Neural cell (in vitro differentiated cells): ENCODE data around the gene LRWD1. TPM values are rescaled to one million over a fixed set of nuclear protein-coding genes. Genes with fewer than 3 reads are reported as not detected.

ENCODE experiments used
- H2AFZ ChIP-seq: fragments of 200-600, 300-800 bp; sonication (generic), shearing (Covaris generic); 2 replicates; pipeline ENCODE4 v1.6.0; 2014; ENCODE audit warnings: low read depth, mild to moderate bottlenecking, antibody characterized with exemption, low read length, moderate library complexity
- H3F3A ChIP-seq: fragments of 200-600 bp; shearing (Covaris generic); 2 replicates; pipeline ENCODE4 v1.6.1; 2016; ENCODE audit warnings: mild to moderate bottlenecking, moderate library complexity, mixed read lengths, antibody characterized with exemption, low read length; ENCODE audit not compliant: insufficient read depth, poor library complexity, severe bottlenecking
- H3K27ac ChIP-seq: fragments of 200-600, 300-800 bp; sonication (generic), shearing (Covaris generic); 2 replicates; pipeline ENCODE4 v1.5.1; 2014; ENCODE audit warnings: mild to moderate bottlenecking, low read length, moderate library complexity
- H3K27me3 ChIP-seq: fragments of 300-800, 200-600 bp; sonication (generic), shearing (Covaris generic); 2 replicates; pipeline ENCODE4 v1.6.0; 2014; ENCODE audit warnings: mild to moderate bottlenecking, low read depth, low read length, moderate library complexity; ENCODE audit not compliant: insufficient read depth
- H3K36me3 ChIP-seq: fragments of 300-800, 200-600 bp; sonication (generic), shearing (Covaris generic); 2 replicates; pipeline ENCODE4 v1.5.1; 2014; ENCODE audit warnings: mild to moderate bottlenecking, antibody characterized with exemption, low read length, moderate library complexity; ENCODE audit not compliant: insufficient read depth
- H3K4me2 ChIP-seq: fragments of 300-800, 200-600 bp; sonication (generic), shearing (Covaris generic); 2 replicates; pipeline ENCODE4 v1.6.0; 2014; ENCODE audit warnings: mild to moderate bottlenecking, low read length
- H3K4me3 ChIP-seq: fragments of 300-800, 200-600 bp; sonication (generic), shearing (Covaris generic); 2 replicates; pipeline ENCODE4 v1.5.1; 2014; ENCODE audit warnings: mild to moderate bottlenecking, low read length, moderate library complexity
- H3K79me2 ChIP-seq: fragments of 200-600 bp; shearing (Covaris generic); replicated peaks from 2 replicates; pipeline ENCODE4 v1.6.0; 2014; ENCODE audit warnings: mild to moderate bottlenecking, low read length, moderate library complexity; ENCODE audit not compliant: insufficient read depth
- H3K9ac ChIP-seq: fragments of 300-800, 200-600 bp; sonication (generic), shearing (Covaris generic); 2 replicates; pipeline ENCODE4 v1.6.1; 2016; ENCODE audit warnings: mild to moderate bottlenecking, low read length, mixed read lengths
- H3K9me2 ChIP-seq: fragments of 200-600 bp; shearing (Covaris generic); 2 replicates; pipeline ENCODE4 v1.6.1; 2016; ENCODE audit warnings: mild to moderate bottlenecking, low read length, mixed read lengths; ENCODE audit not compliant: insufficient read depth
- H3K9me3 ChIP-seq: fragments of 200-600, 300-800 bp; sonication (generic), shearing (Covaris generic); 2 replicates; pipeline ENCODE4 v1.6.1; 2016; ENCODE audit warnings: mild to moderate bottlenecking, mixed run types, low read length, moderate library complexity, mixed read lengths
- H4K20me1 ChIP-seq: fragments of 200-600 bp; shearing (Covaris generic); 2 replicates; pipeline ENCODE4 v1.6.1; 2016; ENCODE audit warnings: mild to moderate bottlenecking, mixed run types; ENCODE audit not compliant: insufficient read depth
- EP300 ChIP-seq: fragments of 450-650 bp; conservative IDR thresholded peaks from 2 replicates; pipeline ENCODE4 v1.6.1; 2014; ENCODE audit warnings: antibody characterized with exemption, mild to moderate bottlenecking, moderate library complexity; ENCODE audit not compliant: poor library complexity, severe bottlenecking
- EZH2 ChIP-seq: fragments of 200-600, 300-800 bp; shearing (Covaris generic), sonication (generic); IDR thresholded peaks from 2 replicates; pipeline ENCODE4 v1.6.1; 2014; ENCODE audit warnings: antibody characterized with exemption, low read length, borderline replicate concordance, mild to moderate bottlenecking; ENCODE audit not compliant: insufficient read depth, poor library complexity, severe bottlenecking
- MXI1 ChIP-seq: fragments of 450-650 bp; conservative IDR thresholded peaks from 2 replicates; pipeline ENCODE4 v1.6.1; 2014; ENCODE audit warnings: antibody characterized with exemption, mild to moderate bottlenecking; ENCODE audit not compliant: poor library complexity, severe bottlenecking
- POLR2AphosphoS5 ChIP-seq: IDR thresholded peaks from 2 replicates; pipeline ENCODE4 v1.6.1; 2012
- RAD21 ChIP-seq: fragments of 450-650 bp; conservative IDR thresholded peaks from 2 replicates; pipeline ENCODE4 v1.6.1; 2014; ENCODE audit warnings: antibody characterized with exemption, mild to moderate bottlenecking, moderate library complexity
- SMC3 ChIP-seq: fragments of 450-650 bp; conservative IDR thresholded peaks from 2 replicates; pipeline ENCODE4 v1.6.1; 2014; ENCODE audit warnings: antibody characterized with exemption, mild to moderate bottlenecking, moderate library complexity; ENCODE audit not compliant: poor library complexity
- TAF1 ChIP-seq: IDR thresholded peaks from 2 replicates; pipeline ENCODE4 v1.6.1; 2012; ENCODE audit warnings: low read depth
- polyA plus RNA-seq: library from polyadenylated mRNA; depleted of rRNA; stranded (reverse); fragments of >200 nt; gene quantifications from 2 replicates; pipeline ENCODE4 v1.2.3, GENCODE V29; 2014
- TF ChIP-seq, protein P1 (sequence below): fragments of 450-650 bp; IDR thresholded peaks from 2 replicates; pipeline ENCODE4 v1.5.1; 2014; ENCODE audit warnings: antibody characterized with exemption, mild to moderate bottlenecking, moderate library complexity; ENCODE audit not compliant: poor library complexity, severe bottlenecking
- TF ChIP-seq, protein P2 (sequence below): IDR thresholded peaks from 2 replicates; pipeline ENCODE4 v1.6.1; 2012; ENCODE audit warnings: borderline replicate concordance

LRWD1 gene
- polyA plus RNA-seq, 1 donor from 2014 or later = 85.5 TPM

DNA sequence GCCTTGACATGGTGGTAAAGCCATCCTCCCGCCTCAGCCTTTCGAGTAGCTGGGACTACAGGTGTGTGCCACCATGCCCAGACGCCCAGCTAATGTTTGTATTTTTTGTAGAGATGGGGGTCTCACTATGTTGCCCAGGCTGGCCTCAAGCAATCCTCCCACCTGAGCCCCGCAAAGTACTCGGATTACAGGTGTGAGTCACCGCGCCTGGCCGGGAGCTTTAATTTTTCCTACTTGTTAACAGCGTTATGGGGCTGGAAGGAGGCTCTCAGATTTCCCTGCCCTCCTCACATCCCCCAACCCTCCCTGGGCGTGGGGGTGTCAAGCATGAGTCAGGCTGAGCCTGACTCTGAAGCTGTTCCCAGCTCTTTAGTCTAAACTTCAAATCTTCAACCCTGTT is 8.5 kb upstream of the LRWD1 start:
- Histone ChIP-seq H4K20me1 (no peaks in the 10 kb centered on the region), H3K36me3 (no peaks in the 10 kb centered on the region), H2AFZ (no peak overlapping the region), H3F3A (no peaks in the 10 kb centered on the region), H3K4me2 (no peak overlapping the region), H3K9me2 (no peaks in the 10 kb centered on the region), H3K27ac (no peak overlapping the region), H3K4me3 (no peak overlapping the region), H3K9me3 (no peaks in the 10 kb centered on the region), H3K79me2 (no peaks in the 10 kb centered on the region), H3K9ac (no peak overlapping the region), H3K27me3 (no peaks in the 10 kb centered on the region)
- TF ChIP-seq SMC3 (no peak), MXI1 (no peak), RAD21 (no peak), POLR2AphosphoS5 (no peak), EP300 (no peak)

DNA sequence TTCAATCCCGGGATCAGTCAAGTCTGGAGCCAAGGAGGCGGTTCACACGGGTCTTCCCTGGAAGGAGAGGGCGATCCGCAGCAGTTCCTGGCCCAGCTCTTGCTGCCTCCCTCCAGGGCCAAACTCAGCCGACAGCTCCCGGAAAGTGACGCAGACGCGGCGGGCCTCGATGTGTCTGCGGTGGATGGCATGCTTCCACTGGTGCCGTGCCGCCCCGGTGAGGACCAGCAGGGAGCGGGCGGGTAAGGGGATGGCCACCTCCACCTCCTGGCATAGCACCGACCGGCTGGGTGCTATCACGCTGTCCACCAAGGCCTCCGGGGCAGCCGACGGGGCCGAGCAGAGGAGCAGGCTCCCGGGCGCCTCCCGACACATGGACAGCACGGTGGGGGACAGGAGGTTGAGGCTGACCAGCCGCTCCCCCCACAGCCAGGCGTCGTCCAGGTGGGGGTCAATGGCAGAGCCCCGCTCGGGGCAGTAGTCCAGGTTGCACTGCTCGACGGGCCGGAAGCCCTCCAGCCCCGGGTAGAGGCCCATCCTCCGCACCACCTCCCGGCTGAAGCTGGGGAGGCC is 7.3 kb upstream of the LRWD1 start:
- Histone ChIP-seq H3K4me2 (no peak overlapping the region), H3K9me3 (no peaks in the 10 kb centered on the region), H3K27me3 (no peaks in the 10 kb centered on the region), H4K20me1 (no peaks in the 10 kb centered on the region), H3K9me2 (no peaks in the 10 kb centered on the region), H3K9ac (no peak overlapping the region), H3F3A (no peaks in the 10 kb centered on the region), H2AFZ (no peak overlapping the region), H3K79me2 (peaks cover 5% of the 10 kb centered on the region), H3K27ac (no peak overlapping the region), H3K4me3 (no peak overlapping the region), H3K36me3 (no peaks in the 10 kb centered on the region)
- TF ChIP-seq TAF1 = no peak
- TF ChIP-seq, protein P1, sequence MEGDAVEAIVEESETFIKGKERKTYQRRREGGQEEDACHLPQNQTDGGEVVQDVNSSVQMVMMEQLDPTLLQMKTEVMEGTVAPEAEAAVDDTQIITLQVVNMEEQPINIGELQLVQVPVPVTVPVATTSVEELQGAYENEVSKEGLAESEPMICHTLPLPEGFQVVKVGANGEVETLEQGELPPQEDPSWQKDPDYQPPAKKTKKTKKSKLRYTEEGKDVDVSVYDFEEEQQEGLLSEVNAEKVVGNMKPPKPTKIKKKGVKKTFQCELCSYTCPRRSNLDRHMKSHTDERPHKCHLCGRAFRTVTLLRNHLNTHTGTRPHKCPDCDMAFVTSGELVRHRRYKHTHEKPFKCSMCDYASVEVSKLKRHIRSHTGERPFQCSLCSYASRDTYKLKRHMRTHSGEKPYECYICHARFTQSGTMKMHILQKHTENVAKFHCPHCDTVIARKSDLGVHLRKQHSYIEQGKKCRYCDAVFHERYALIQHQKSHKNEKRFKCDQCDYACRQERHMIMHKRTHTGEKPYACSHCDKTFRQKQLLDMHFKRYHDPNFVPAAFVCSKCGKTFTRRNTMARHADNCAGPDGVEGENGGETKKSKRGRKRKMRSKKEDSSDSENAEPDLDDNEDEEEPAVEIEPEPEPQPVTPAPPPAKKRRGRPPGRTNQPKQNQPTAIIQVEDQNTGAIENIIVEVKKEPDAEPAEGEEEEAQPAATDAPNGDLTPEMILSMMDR = no peak
- no peak for TF ChIP-seq SMC3
- TF ChIP-seq, protein P2, sequence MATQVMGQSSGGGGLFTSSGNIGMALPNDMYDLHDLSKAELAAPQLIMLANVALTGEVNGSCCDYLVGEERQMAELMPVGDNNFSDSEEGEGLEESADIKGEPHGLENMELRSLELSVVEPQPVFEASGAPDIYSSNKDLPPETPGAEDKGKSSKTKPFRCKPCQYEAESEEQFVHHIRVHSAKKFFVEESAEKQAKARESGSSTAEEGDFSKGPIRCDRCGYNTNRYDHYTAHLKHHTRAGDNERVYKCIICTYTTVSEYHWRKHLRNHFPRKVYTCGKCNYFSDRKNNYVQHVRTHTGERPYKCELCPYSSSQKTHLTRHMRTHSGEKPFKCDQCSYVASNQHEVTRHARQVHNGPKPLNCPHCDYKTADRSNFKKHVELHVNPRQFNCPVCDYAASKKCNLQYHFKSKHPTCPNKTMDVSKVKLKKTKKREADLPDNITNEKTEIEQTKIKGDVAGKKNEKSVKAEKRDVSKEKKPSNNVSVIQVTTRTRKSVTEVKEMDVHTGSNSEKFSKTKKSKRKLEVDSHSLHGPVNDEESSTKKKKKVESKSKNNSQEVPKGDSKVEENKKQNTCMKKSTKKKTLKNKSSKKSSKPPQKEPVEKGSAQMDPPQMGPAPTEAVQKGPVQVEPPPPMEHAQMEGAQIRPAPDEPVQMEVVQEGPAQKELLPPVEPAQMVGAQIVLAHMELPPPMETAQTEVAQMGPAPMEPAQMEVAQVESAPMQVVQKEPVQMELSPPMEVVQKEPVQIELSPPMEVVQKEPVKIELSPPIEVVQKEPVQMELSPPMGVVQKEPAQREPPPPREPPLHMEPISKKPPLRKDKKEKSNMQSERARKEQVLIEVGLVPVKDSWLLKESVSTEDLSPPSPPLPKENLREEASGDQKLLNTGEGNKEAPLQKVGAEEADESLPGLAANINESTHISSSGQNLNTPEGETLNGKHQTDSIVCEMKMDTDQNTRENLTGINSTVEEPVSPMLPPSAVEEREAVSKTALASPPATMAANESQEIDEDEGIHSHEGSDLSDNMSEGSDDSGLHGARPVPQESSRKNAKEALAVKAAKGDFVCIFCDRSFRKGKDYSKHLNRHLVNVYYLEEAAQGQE = no peak
- no peak for TF ChIP-seq RAD21
- no peak for TF ChIP-seq POLR2AphosphoS5
- no peak for TF ChIP-seq EZH2
- no peak for TF ChIP-seq MXI1
- TF ChIP-seq EP300 = no peak
